ENCODE measurements around the gene ETV6. TPM values are rescaled to one million over a fixed set of nuclear protein-coding genes. Genes with fewer than 3 reads are reported as not detected.

Gene ETV6
- total RNA-seq, 1 experiment from 2014 or later = 19.3 TPM

DNA sequence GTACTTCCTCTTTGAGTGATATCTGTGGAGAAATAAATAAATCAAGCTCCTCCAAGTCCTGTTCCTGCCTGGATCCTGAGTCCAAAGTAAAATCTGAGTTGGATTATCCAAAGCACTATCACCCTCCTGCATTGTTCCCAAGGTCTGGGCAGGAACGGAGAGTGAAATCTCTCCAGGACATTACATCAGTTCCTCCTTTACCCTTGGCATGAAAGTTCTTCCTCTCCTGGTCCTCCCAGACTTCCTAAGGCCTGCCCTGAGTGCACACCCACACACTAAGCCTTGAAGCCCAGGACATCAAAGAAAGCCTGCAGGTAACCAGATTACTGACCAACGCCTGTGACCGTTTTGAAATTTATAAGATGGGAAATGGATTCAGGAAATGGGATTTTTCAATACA, 214.5 kb downstream of the ETV6 start:
- Mint-ChIP-seq H3K36me3 (ENCODE audit: insufficient read depth, unreplicated experiment) (peaks cover 23% of the 10 kb centered on the region), H3K27ac (ENCODE audit: low read depth, unreplicated experiment) (no peak overlapping the region), H3K4me3 (ENCODE audit: unreplicated experiment) (no peak overlapping the region), H3K9me3 (ENCODE audit: unreplicated experiment) (peaks cover 10% of the 10 kb centered on the region), H3K4me1 (ENCODE audit: insufficient read depth, unreplicated experiment) (no peaks in the 10 kb centered on the region), H3K27me3 (ENCODE audit: insufficient read depth, unreplicated experiment) (no peaks in the 10 kb centered on the region)
- intact Hi-C loops (cut with micrococcal nuclease) = no loop called here
- no TSS peak for BruUV-seq (replicated peaks)
- TF ChIP-seq, protein P1, sequence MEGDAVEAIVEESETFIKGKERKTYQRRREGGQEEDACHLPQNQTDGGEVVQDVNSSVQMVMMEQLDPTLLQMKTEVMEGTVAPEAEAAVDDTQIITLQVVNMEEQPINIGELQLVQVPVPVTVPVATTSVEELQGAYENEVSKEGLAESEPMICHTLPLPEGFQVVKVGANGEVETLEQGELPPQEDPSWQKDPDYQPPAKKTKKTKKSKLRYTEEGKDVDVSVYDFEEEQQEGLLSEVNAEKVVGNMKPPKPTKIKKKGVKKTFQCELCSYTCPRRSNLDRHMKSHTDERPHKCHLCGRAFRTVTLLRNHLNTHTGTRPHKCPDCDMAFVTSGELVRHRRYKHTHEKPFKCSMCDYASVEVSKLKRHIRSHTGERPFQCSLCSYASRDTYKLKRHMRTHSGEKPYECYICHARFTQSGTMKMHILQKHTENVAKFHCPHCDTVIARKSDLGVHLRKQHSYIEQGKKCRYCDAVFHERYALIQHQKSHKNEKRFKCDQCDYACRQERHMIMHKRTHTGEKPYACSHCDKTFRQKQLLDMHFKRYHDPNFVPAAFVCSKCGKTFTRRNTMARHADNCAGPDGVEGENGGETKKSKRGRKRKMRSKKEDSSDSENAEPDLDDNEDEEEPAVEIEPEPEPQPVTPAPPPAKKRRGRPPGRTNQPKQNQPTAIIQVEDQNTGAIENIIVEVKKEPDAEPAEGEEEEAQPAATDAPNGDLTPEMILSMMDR (IDR thresholded peaks at IDR 0.05; ENCODE audit: unreplicated experiment) = no peak
- no peak for DNase-seq (ENCODE audit: unreplicated experiment)
- CTCF ChIA-PET = no interaction called here
- POLR2A ChIA-PET = no interaction called here

DNA sequence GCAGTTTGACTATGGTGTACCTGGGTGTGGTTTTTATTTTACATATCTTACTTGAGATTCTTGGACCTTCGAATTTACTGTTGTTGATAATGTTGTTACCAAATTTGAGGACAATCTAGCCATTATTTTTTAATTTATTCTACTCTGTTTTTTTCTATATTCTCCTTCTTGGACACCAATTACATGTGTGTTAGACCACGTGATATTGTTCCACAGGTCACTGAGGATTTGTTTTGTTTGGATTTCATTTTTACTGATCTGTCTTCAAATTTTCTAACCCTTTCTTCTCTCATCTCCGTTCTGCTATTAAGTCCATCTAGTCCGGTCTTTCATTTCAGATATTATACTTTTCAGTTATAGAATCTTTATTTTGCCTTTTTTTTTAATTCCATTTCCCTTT, 216.3 kb downstream of the ETV6 start:
- TF ChIP-seq, protein P1 (IDR thresholded peaks at IDR 0.05; ENCODE audit: unreplicated experiment) = no peak
- no peak for DNase-seq (ENCODE audit: unreplicated experiment)

DNA sequence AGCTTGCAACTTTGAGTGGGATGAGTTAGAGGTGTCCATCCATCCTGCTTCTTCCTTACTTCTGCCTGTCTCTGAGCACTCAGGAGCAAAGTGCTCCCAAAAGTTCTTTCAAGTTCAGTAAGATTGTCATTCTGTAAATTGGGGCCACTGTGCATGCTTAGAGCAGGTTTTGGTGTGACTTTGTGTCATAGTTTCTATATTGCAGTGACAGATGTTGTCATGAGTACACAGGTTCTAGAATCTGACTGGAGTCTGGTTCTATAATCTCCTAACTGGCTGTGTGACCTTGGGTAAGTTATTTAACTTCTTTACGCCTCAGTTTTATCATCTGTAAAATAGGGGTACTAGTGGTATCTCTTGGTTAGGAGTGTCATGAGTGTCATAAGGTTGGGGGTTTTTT, 218.6 kb downstream of the ETV6 start:
- peaks cover 37% of the 10 kb centered on the region for H3K36me3 Mint-ChIP-seq (ENCODE audit: insufficient read depth, unreplicated experiment)
- no peak overlapping the region for H3K4me3 Mint-ChIP-seq (ENCODE audit: unreplicated experiment)
- H3K9me3 Mint-ChIP-seq (ENCODE audit: unreplicated experiment) = peaks cover 10% of the 10 kb centered on the region
- DNase-seq (ENCODE audit: unreplicated experiment) = no peak
- ChIA-PET POLR2A (no interaction called here), CTCF (no interaction called here)
- TF ChIP-seq, protein P1 (IDR thresholded peaks at IDR 0.05; ENCODE audit: unreplicated experiment) = no peak
- H3K27ac Mint-ChIP-seq (ENCODE audit: low read depth, unreplicated experiment) = no peak overlapping the region
- BruUV-seq (replicated peaks) = no TSS peak
- H3K27me3 Mint-ChIP-seq (ENCODE audit: insufficient read depth, unreplicated experiment) = no peaks in the 10 kb centered on the region
- intact Hi-C loops (cut with micrococcal nuclease) = no loop called here
- no peaks in the 10 kb centered on the region for H3K4me1 Mint-ChIP-seq (ENCODE audit: insufficient read depth, unreplicated experiment)

More for the DNA sequence above, 216.3 kb downstream of the ETV6 start:
- Mint-ChIP-seq H3K4me1 (ENCODE audit: insufficient read depth, unreplicated experiment) (no peaks in the 10 kb centered on the region), H3K27ac (ENCODE audit: low read depth, unreplicated experiment) (no peak overlapping the region), H3K36me3 (ENCODE audit: insufficient read depth, unreplicated experiment) (peaks cover 30% of the 10 kb centered on the region), H3K4me3 (ENCODE audit: unreplicated experiment) (no peak overlapping the region), H3K9me3 (ENCODE audit: unreplicated experiment) (peaks cover 10% of the 10 kb centered on the region), H3K27me3 (ENCODE audit: insufficient read depth, unreplicated experiment) (no peaks in the 10 kb centered on the region)
- ChIA-PET POLR2A (no interaction called here), CTCF (no interaction called here)
- intact Hi-C loops (cut with micrococcal nuclease) = no loop called here
- BruUV-seq (replicated peaks) = no TSS peak

DNA sequence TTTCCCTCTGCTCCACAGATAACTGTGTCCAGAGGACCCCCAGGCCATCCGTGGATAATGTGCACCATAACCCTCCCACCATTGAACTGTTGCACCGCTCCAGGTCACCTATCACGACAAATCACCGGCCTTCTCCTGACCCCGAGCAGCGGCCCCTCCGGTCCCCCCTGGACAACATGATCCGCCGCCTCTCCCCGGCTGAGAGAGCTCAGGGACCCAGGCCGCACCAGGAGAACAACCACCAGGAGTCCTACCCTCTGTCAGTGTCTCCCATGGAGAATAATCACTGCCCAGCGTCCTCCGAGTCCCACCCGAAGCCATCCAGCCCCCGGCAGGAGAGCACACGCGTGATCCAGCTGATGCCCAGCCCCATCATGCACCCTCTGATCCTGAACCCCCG, 219.9 kb downstream of the ETV6 start:
- H3K27ac Mint-ChIP-seq (ENCODE audit: low read depth, unreplicated experiment) = no peak overlapping the region
- H3K4me3 Mint-ChIP-seq (ENCODE audit: unreplicated experiment) = no peak overlapping the region
- H3K4me1 Mint-ChIP-seq (ENCODE audit: insufficient read depth, unreplicated experiment) = no peaks in the 10 kb centered on the region
- peaks cover 10% of the 10 kb centered on the region for H3K9me3 Mint-ChIP-seq (ENCODE audit: unreplicated experiment)
- CTCF ChIA-PET = no interaction called here
- POLR2A ChIA-PET = no interaction called here
- TF ChIP-seq, protein P1 (IDR thresholded peaks at IDR 0.05; ENCODE audit: unreplicated experiment) = no peak
- no peaks in the 10 kb centered on the region for H3K27me3 Mint-ChIP-seq (ENCODE audit: insufficient read depth, unreplicated experiment)
- no TSS peak for BruUV-seq (replicated peaks)
- no peak for DNase-seq (ENCODE audit: unreplicated experiment)
- intact Hi-C loops (cut with micrococcal nuclease) = no loop called here
- H3K36me3 Mint-ChIP-seq (ENCODE audit: insufficient read depth, unreplicated experiment) = peaks cover 30% of the 10 kb centered on the region

Data from MCF 10A (cell line).